ENCODE results near the gene FAM120B.
"Not testable (repeated sequence)": the region's sequence is repeated elsewhere in the genome, so short reads cannot be mapped to it uniquely, and the experiment has no call there.

FAM120B gene

GRCh38 chr6:170393033-170393432 lies 86.5 kb downstream of the FAM120B start:
- no peak for DNase-seq (ENCODE audit: low read depth)

GRCh38 chr6:170393807-170394399 lies 87.3 kb downstream of the FAM120B start:
- DNase-seq (ENCODE audit: low read depth) = no peak

GRCh38 chr6:170394980-170395379 lies 88.4 kb downstream of the FAM120B start:
- no peak for DNase-seq (ENCODE audit: low read depth)

GRCh38 chr6:170398743-170399369 lies 92.3 kb downstream of the FAM120B start:
- not testable (repeated sequence) for DNase-seq (ENCODE audit: low read depth)

GRCh38 chr6:170399955-170400558 lies 93.5 kb downstream of the FAM120B start:
- not testable (repeated sequence) for DNase-seq (ENCODE audit: low read depth)

GRCh38 chr6:170402318-170403040 lies 95.9 kb downstream of the FAM120B start:
- DNase-seq (ENCODE audit: low read depth) = no peak

- no peak for DNase-seq (ENCODE audit: low read depth)
Measured at GRCh38 chr6:170403451-170403850, 96.9 kb downstream of the FAM120B start.

- no peak for DNase-seq (ENCODE audit: low read depth)
Measured at GRCh38 chr6:170404036-170404435, 97.5 kb downstream of the FAM120B start.

GRCh38 chr6:170404697-170405096 lies 98.1 kb downstream of the FAM120B start:
- no peak for DNase-seq (ENCODE audit: low read depth)

GRCh38 chr6:170405311-170405975 lies 98.9 kb downstream of the FAM120B start:
- DNase-seq (ENCODE audit: low read depth) = no peak

GRCh38 chr6:170407200-170407599 lies 100.6 kb downstream of the FAM120B start:
- no peak for DNase-seq (ENCODE audit: low read depth)

- DNase-seq (ENCODE audit: low read depth) = no peak
Measured at GRCh38 chr6:170407932-170408331, 101.4 kb downstream of the FAM120B start.

- DNase-seq (ENCODE audit: low read depth) = not testable (repeated sequence)
Measured at GRCh38 chr6:170409746-170410145, 103.2 kb downstream of the FAM120B start.

- no peak for DNase-seq (ENCODE audit: low read depth)
Measured at GRCh38 chr6:170410241-170410640, 103.7 kb downstream of the FAM120B start.

GRCh38 chr6:170415318-170415717 lies 108.8 kb downstream of the FAM120B start:
- DNase-seq (ENCODE audit: low read depth) = no peak

GRCh38 chr6:170416303-170416702 lies 109.7 kb downstream of the FAM120B start:
- DNase-seq (ENCODE audit: low read depth) = no peak

GRCh38 chr6:170416959-170417606 lies 110.5 kb downstream of the FAM120B start:
- DNase-seq (ENCODE audit: low read depth) = no peak

- no peak for DNase-seq (ENCODE audit: low read depth)
Measured at GRCh38 chr6:170417881-170418280, 111.3 kb downstream of the FAM120B start.

GRCh38 chr6:170420283-170420682 lies 113.7 kb downstream of the FAM120B start:
- no peak for DNase-seq (ENCODE audit: low read depth)

- no peak for DNase-seq (ENCODE audit: low read depth)
Measured at GRCh38 chr6:170420791-170421776, 114.5 kb downstream of the FAM120B start.

- DNase-seq (ENCODE audit: low read depth) = no peak
Measured at GRCh38 chr6:170421921-170422320, 115.4 kb downstream of the FAM120B start.
